NCI-H128 (cell line): Measurements from ENCODE around the gene UTP18.
"Not testable (repeated sequence)": the region's sequence is repeated elsewhere in the genome, so short reads cannot be mapped to it uniquely, and the experiment has no call there.

Experiments
- DNase-seq: peaks from one replicate; lab custom pipeline; 2025; ENCODE audit not compliant: unreplicated experiment; lab: John Stamatoyannopoulos, UW

UTP18 gene

GRCh38 chr17:51260237-51261023, at the start of gene UTP18:
TSS of gene UTP18 (plus strand) at chr17:51260546. CDS start at chr17:51260585, 39 bp downstream.
- peak; percentile 86 for DNase-seq

GRCh38 chr17:51214920-51215319, 45.4 kb upstream of the UTP18 start:
- DNase-seq = no peak

- DNase-seq = no peak
These were observed 42.4 kb upstream of the UTP18 start for GRCh38 chr17:51217946-51218345.

GRCh38 chr17:51221322-51221721, 39.0 kb upstream of the UTP18 start:
- no peak for DNase-seq

GRCh38 chr17:51224402-51225262, 35.7 kb upstream of the UTP18 start:
- no peak for DNase-seq

GRCh38 chr17:51225523-51225922, 34.8 kb upstream of the UTP18 start:
- DNase-seq = not testable (repeated sequence)

- DNase-seq = no peak
These were observed 32.2 kb upstream of the UTP18 start for GRCh38 chr17:51228161-51228560.

- DNase-seq = no peak
These were observed 30.5 kb upstream of the UTP18 start for GRCh38 chr17:51229889-51230288.

- DNase-seq = no peak
These were observed 30.0 kb upstream of the UTP18 start for GRCh38 chr17:51230306-51230705.

GRCh38 chr17:51231999-51232398, 28.3 kb upstream of the UTP18 start:
- DNase-seq = no peak

- DNase-seq = no peak
These were observed 26.2 kb upstream of the UTP18 start for GRCh38 chr17:51234162-51234561.

- DNase-seq = no peak
These were observed 22.0 kb upstream of the UTP18 start for GRCh38 chr17:51238255-51238887.

- no peak for DNase-seq
These were observed 20.1 kb upstream of the UTP18 start for GRCh38 chr17:51240275-51240674.

- DNase-seq = no peak
These were observed 16.3 kb upstream of the UTP18 start for GRCh38 chr17:51244041-51244440.

- DNase-seq = no peak
These were observed 14.8 kb upstream of the UTP18 start for GRCh38 chr17:51245535-51245934.

- DNase-seq = no peak
These were observed 10.0 kb upstream of the UTP18 start for GRCh38 chr17:51250314-51250840.

- no peak for DNase-seq
These were observed 9.3 kb upstream of the UTP18 start for GRCh38 chr17:51251010-51251409.

GRCh38 chr17:51255673-51256072, 4.7 kb upstream of the UTP18 start:
- no peak for DNase-seq

GRCh38 chr17:51256101-51256500, 4.2 kb upstream of the UTP18 start:
- no peak for DNase-seq

- DNase-seq = no peak
These were observed 2.9 kb upstream of the UTP18 start for GRCh38 chr17:51257150-51258081.
